Osteocyte (in vitro differentiated cells): ENCODE data around the gene HMCN2. TPM values are rescaled to one million over a fixed set of nuclear protein-coding genes. Genes with fewer than 3 reads are reported as not detected.

Experiments
- DNase-seq: peaks from one replicate; pipeline ENCODE4 v3.0.0; 2021; ENCODE audit warnings: mixed read lengths; ENCODE audit not compliant: unreplicated experiment; ENCODE audit errors: extremely low spot score
- H3K27ac Mint-ChIP-seq: one replicate; pipeline ENCODE4 v1.8.0; 2021; ENCODE audit warnings: mild to moderate bottlenecking, mixed read lengths; ENCODE audit not compliant: unreplicated experiment
- H3K27me3 Mint-ChIP-seq: one replicate; pipeline ENCODE4 v1.8.0; 2021; ENCODE audit warnings: mixed read lengths; ENCODE audit not compliant: unreplicated experiment
- H3K36me3 Mint-ChIP-seq: one replicate; pipeline ENCODE4 v1.8.0; 2021; ENCODE audit warnings: mixed read lengths; ENCODE audit not compliant: unreplicated experiment
- H3K4me1 Mint-ChIP-seq: one replicate; pipeline ENCODE4 v1.8.0; 2021; ENCODE audit warnings: mixed read lengths; ENCODE audit not compliant: unreplicated experiment
- H3K4me3 Mint-ChIP-seq: one replicate; pipeline ENCODE4 v1.8.0; 2021; ENCODE audit warnings: mild to moderate bottlenecking, moderate library complexity, mixed read lengths; ENCODE audit not compliant: unreplicated experiment
- H3K9me3 Mint-ChIP-seq: one replicate; pipeline ENCODE4 v1.8.0; 2021; ENCODE audit warnings: mixed read lengths; ENCODE audit not compliant: unreplicated experiment
- CTCF ChIP-seq: fragments of 200-600 bp; sonication (generic); IDR thresholded peaks from 2 replicates; pipeline ENCODE4 v1.5.0; 2021; ENCODE audit warnings: antibody characterized with exemption, mild to moderate bottlenecking, moderate library complexity
- total RNA-seq: library from RNA; stranded (reverse); gene quantifications from 2 replicates; pipeline ENCODE4 v1.2.1, GENCODE V29; 2021

The HMCN2 gene
- total RNA-seq, 1 donor from 2014 or later: 0.05 TPM

GRCh38 chr9:130295945-130296782, 30.6 kb downstream of the HMCN2 start:
- DNase-seq: no peak
- H3K36me3 Mint-ChIP-seq: no peaks in the 10 kb centered on the region
- H3K27me3 Mint-ChIP-seq: peaks cover 41% of the 10 kb centered on the region
- H3K27ac Mint-ChIP-seq: no peak overlapping the region
- no peak overlapping the region for H3K4me3 Mint-ChIP-seq
- TF ChIP-seq CTCF: no peak
- no peaks in the 10 kb centered on the region for H3K4me1 Mint-ChIP-seq
- H3K9me3 Mint-ChIP-seq: no peaks in the 10 kb centered on the region

GRCh38 chr9:130296783-130297055, 31.2 kb downstream of the HMCN2 start:
- Mint-ChIP-seq H3K27ac (no peak overlapping the region), H3K4me3 (no peak overlapping the region), H3K27me3 (peaks cover 37% of the 10 kb centered on the region), H3K36me3 (no peaks in the 10 kb centered on the region), H3K4me1 (no peaks in the 10 kb centered on the region), H3K9me3 (no peaks in the 10 kb centered on the region)
- TF ChIP-seq CTCF: no peak
- no peak for DNase-seq

GRCh38 chr9:130297371-130297770, 31.8 kb downstream of the HMCN2 start:
- no peak overlapping the region for H3K27ac Mint-ChIP-seq
- no peaks in the 10 kb centered on the region for H3K9me3 Mint-ChIP-seq
- no peaks in the 10 kb centered on the region for H3K36me3 Mint-ChIP-seq
- H3K4me3 Mint-ChIP-seq: no peak overlapping the region
- no peak for TF ChIP-seq CTCF
- H3K27me3 Mint-ChIP-seq: peaks cover 30% of the 10 kb centered on the region
- H3K4me1 Mint-ChIP-seq: no peaks in the 10 kb centered on the region
- DNase-seq: no peak

- no peak overlapping the region for H3K4me3 Mint-ChIP-seq
- H3K36me3 Mint-ChIP-seq: no peaks in the 10 kb centered on the region
- no peak for TF ChIP-seq CTCF
Observed at GRCh38 chr9:130298662-130299279, 33.2 kb downstream of the HMCN2 start.

GRCh38 chr9:130299785-130300615, 34.4 kb downstream of the HMCN2 start:
- Mint-ChIP-seq H3K9me3 (no peaks in the 10 kb centered on the region), H3K27ac (no peak overlapping the region), H3K27me3 (peaks cover 22% of the 10 kb centered on the region), H3K4me1 (peaks cover 3% of the 10 kb centered on the region), H3K36me3 (no peaks in the 10 kb centered on the region), H3K4me3 (no peak overlapping the region)
- no peak for DNase-seq
- no peak for TF ChIP-seq CTCF

More at GRCh38 chr9:130298662-130299279, 33.2 kb downstream of the HMCN2 start:
- Mint-ChIP-seq H3K27me3 (peaks cover 18% of the 10 kb centered on the region), H3K9me3 (no peaks in the 10 kb centered on the region), H3K4me1 (no peaks in the 10 kb centered on the region), H3K27ac (no peak overlapping the region)
- DNase-seq: no peak
